SK-N-SH treated with all-trans-retinoic acid at 6 μM for 48 hours (cell line): ENCODE data around the gene ZNF646.

Experiments
- BACH2 ChIP-seq: fragments of 250-450 bp; sonication (Bioruptor Pico); IDR thresholded peaks from 2 replicates; pipeline ENCODE4 v1.9.0; 2021; ENCODE audit warnings: mild to moderate bottlenecking, borderline replicate concordance
- CSDC2 ChIP-seq: fragments of 250-450 bp; sonication (Bioruptor Pico); IDR thresholded peaks from 2 replicates; pipeline ENCODE4 v1.5.0; 2020; ENCODE audit warnings: mild to moderate bottlenecking, moderate library complexity
- CSRNP3 ChIP-seq: fragments of 250-450 bp; sonication (Bioruptor Pico); IDR thresholded peaks from 2 replicates; pipeline ENCODE4 v1.5.1; 2021; ENCODE audit warnings: mild to moderate bottlenecking, moderate library complexity
- ESRRG ChIP-seq: fragments of 250-450 bp; sonication (Bioruptor Pico); IDR thresholded peaks from 2 replicates; pipeline ENCODE4 v1.6.1; 2021; ENCODE audit warnings: mild to moderate bottlenecking
- ISL1 ChIP-seq: fragments of 250-450 bp; sonication (Bioruptor Pico); IDR thresholded peaks from 2 replicates; pipeline ENCODE4 v2.1.2; 2022; ENCODE audit warnings: mild to moderate bottlenecking, moderate library complexity
- PATZ1 ChIP-seq: fragments of 250-450 bp; sonication (Bioruptor Pico); IDR thresholded peaks from 2 replicates; pipeline ENCODE4 v1.8.0; 2020; ENCODE audit warnings: mild to moderate bottlenecking, moderate library complexity, borderline replicate concordance
- PPARA ChIP-seq: fragments of 250-450 bp; sonication (Bioruptor Pico); IDR thresholded peaks from 2 replicates; pipeline ENCODE4 v1.5.0; 2020; ENCODE audit warnings: mild to moderate bottlenecking, borderline replicate concordance
- TOX ChIP-seq: fragments of 250-450 bp; sonication (Bioruptor Pico); IDR thresholded peaks from 2 replicates; pipeline ENCODE4 v1.8.0; 2021; ENCODE audit warnings: mild to moderate bottlenecking, moderate library complexity, borderline replicate concordance
- ZFP3 ChIP-seq: fragments of 250-450 bp; sonication (Bioruptor Pico); IDR thresholded peaks from 2 replicates; pipeline ENCODE4 v1.5.0; 2020; ENCODE audit warnings: mild to moderate bottlenecking, moderate library complexity

GRCh38 chr16:31061126-31061812 lies 13.0 kb upstream of the ZNF646 start:
- TF ChIP-seq BACH2 (no peak), ESRRG (CRISPR knock-in tag) (no peak), ISL1 (CRISPR knock-in tag) (no peak), CSRNP3 (CRISPR knock-in tag) (no peak), TOX (CRISPR knock-in tag) (no peak), PPARA (no peak), CSDC2 (CRISPR knock-in tag) (no peak), PATZ1 (CRISPR knock-in tag) (no peak), ZFP3 (CRISPR knock-in tag) (no peak)
